ENCODE measurements around the gene TOR2A.

Gene TOR2A

DNA sequence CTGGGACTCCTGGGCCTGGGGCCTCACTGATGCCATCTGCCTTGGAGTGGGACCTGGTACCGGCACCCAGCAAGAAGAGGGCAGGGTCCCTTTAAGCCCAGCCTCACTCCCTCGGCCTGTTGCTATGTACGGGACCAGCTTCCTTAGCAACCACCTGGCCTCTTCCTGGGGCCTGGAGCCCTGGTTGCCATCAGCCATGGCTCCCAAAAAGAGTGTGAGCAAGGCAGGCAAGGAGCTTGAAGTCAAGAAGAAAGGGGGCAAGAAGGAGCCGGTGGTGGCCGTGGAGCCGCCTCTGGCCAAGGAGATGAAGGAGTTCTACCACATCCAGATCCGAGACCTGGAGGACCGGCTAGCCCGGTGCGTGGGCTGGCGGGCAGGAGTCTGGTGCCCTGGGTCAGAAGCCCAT is 28.3 kb downstream of the TOR2A start, which contains the start of gene CFAP157:
TSS of gene CFAP157 (plus strand) at position 153 of the 406 bp plus-strand sequence. CDS start at position 197, 44 bp downstream.
- FAIRE-seq: no peak
- DNase-seq (ENCODE audit: extremely low spot score, insufficient read length, low read depth): no peak

DNA sequence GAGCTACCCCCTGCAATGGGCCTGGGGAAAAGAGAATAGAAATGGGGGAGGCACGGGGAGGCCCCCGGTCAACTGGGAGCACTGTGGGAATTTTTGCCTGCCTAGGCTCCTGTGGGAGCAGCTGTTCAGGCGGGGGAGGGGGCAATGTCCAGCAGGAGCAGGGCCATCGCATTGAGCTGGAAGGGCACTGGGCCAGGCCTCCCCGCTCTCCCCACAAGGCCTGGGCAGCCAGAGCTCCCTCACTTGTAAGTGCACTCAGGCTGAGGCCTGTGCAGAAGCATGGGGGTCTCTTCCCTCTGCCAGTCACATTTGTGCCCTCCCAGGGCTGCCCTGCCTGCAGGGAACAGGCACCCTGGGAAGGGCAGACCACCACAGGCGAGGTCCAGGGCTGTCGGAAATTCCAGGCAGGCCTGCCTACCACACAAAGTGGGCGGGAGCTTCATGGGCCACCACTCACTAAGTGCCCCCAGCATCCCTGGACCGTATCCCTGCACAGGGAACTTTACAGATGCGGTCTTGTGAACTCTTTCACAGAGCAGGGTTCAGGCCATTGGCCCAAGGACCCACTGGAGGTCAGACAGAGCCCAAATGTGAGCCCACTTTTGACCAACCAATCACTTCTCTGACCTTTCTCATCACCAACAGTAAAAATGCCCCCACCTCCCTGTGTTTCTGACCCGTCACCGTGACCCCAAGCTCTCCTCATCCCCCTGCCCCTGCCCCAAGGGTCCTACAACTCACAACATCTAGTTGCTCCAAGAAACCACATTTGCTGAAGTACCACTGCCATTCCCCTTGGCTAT is 29.3 kb downstream of the TOR2A start:
- FAIRE-seq: no peak
- DNase-seq (ENCODE audit: extremely low spot score, insufficient read length, low read depth): no peak

DNA sequence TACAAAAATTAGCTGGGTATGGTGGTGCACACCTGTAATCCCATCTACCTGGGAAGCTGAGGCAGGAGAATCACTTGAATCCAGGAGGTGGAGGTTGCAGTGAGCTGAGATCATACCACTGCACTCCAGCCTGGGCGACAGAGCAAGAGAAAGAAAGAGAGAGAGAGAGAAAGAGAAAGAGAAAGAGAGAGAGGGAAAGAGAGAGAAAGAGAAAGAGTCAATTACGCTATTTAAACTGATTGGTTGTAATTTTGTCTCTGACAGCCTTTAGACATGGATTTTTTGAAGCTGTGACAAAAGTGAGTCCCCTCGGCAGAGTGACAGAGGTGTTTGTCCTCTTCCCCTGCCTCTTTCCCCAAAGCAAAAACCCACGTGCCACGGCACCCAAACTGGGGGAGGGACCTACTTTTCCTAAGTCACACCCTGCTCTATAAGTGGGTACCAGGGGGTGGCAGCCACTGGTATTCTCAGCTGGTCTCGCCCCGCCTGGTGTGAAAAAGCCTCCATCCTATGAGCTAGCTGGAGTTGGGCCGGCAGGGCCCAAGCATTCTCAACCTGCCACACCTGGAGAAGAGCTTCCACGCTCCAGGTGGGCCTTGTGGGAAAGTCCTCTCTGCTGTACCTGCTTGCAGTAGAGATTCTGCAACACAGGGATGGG is 31.7 kb downstream of the TOR2A start:
- FAIRE-seq (no peak), DNase-seq (ENCODE audit: extremely low spot score, insufficient read length, low read depth) (no peak)

- FAIRE-seq: no peak
- no peak for DNase-seq (ENCODE audit: extremely low spot score, insufficient read length, low read depth)
Measured at GRCh38 chr9:127700594-127701255, 34.4 kb downstream of the TOR2A start.

DNA sequence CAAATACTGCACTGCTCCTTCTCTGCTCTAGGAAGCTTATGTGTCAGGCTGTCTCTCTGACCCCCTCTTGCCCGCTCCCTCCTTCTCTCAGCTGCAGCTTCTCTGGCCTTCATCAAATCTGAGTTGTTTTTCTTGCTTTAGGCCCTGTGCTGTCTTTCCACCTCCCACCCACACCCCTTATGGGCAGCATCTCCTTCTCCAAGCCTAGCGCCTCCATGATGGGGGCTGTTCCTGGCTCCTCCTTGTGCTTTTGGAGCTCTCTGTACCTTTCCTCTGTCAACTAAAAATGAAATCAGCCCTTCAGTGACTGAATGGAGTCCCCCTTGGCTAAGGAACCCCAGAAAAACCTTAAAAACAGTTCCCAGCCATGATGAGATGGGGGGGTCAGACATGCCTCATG is 35.0 kb downstream of the TOR2A start:
- no peak for DNase-seq (ENCODE audit: extremely low spot score, insufficient read length, low read depth)
- no peak for FAIRE-seq

DNA sequence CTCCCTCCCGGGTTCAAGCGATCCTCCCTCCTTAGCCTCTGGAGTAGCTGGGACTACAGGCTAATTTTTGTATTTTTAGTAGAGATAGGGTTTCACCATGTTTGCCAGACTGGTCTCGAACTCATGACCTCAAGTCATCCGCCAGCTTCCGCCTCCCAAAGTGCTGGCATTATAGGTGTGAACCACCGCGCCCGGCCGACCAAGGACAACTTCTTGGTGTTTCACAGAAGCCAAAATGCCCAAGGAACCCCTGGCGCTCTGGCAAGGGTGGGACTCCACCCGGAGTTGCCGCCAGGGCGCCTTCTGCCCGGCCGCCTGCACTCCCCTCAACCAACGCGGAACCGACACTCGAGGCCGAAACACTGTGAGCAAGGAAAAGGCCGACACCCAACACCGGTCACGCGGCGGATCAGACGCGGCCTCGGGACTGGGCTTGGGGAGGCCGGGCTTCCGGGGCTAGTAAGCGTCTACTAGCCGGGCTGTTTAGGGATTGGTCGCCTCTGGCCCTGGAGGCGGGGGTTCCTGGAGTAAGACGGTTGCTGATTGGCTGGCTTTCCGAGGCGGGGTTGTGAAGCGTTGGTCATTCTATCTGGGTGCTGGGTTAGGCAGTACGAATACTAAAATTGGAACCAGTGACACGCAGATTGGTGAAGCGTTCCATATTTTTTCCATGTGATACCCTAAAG is 36.0 kb downstream of the TOR2A start:
- DNase-seq (ENCODE audit: extremely low spot score, insufficient read length, low read depth) (peak; percentile 88), FAIRE-seq (peak; percentile 80)

GRCh38 chr9:127698386-127698785 is 36.7 kb downstream of the TOR2A start:
- FAIRE-seq: no peak
- no peak for DNase-seq (ENCODE audit: extremely low spot score, insufficient read length, low read depth)

DNA sequence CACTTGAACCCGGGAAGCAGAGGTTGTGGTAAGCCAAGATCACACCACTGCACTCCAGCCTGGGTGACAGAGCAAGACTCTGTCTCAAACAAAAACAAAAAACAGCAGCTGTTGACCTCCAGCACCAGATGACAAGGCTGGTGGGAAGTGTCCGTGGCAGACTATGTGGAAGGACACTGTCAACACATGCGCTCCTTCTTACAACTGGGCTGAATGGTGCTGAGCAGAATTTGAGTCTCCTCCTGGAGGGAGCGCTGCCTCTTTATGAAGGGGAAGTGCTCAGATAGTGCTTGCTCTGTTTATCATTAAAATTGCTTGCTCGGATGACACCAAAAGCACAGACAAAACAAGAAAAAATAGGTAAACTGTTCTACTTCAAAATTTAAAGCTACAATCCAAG is 37.5 kb downstream of the TOR2A start:
- DNase-seq (ENCODE audit: extremely low spot score, insufficient read length, low read depth) (no peak), FAIRE-seq (no peak)

- FAIRE-seq (no peak), DNase-seq (ENCODE audit: extremely low spot score, insufficient read length, low read depth) (no peak)
Measured at GRCh38 chr9:127694890-127695720, 40.0 kb downstream of the TOR2A start.

DNA sequence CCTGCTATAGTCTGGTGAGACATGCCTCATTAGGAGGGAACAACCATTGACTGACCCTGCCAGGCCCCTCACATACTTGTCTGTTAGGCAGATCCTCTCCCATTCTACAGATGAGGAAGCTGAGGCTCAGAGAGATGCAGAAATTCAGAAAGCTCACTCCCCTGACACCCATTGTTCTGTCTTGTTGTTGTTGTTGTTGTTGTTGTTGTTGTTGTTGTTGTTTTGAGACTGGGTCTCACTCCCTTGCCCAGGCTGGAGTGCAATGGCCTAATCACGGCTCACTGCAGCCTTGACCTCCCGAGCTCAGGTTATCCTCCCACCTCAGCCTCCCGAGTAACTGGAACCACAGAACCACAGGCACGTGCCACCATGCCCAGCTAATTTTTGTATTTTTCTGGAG is 41.4 kb downstream of the TOR2A start:
- no peak for FAIRE-seq
- no peak for DNase-seq (ENCODE audit: extremely low spot score, insufficient read length, low read depth)

- no peak for FAIRE-seq
- DNase-seq (ENCODE audit: extremely low spot score, insufficient read length, low read depth): no peak
Measured at GRCh38 chr9:127693143-127693542, 42.0 kb downstream of the TOR2A start.

- DNase-seq (ENCODE audit: extremely low spot score, insufficient read length, low read depth) (no peak), FAIRE-seq (no peak)
Measured at GRCh38 chr9:127692071-127692470, 43.0 kb downstream of the TOR2A start.

- FAIRE-seq: no peak
- DNase-seq (ENCODE audit: extremely low spot score, insufficient read length, low read depth): no peak
Measured at GRCh38 chr9:127690735-127691134, 44.4 kb downstream of the TOR2A start.

- no peak for FAIRE-seq
- DNase-seq (ENCODE audit: extremely low spot score, insufficient read length, low read depth): no peak
Measured at GRCh38 chr9:127689329-127690000, 45.6 kb downstream of the TOR2A start.

- FAIRE-seq (no peak), DNase-seq (ENCODE audit: extremely low spot score, insufficient read length, low read depth) (no peak)
Measured at GRCh38 chr9:127686461-127687393, 48.4 kb downstream of the TOR2A start.

DNA sequence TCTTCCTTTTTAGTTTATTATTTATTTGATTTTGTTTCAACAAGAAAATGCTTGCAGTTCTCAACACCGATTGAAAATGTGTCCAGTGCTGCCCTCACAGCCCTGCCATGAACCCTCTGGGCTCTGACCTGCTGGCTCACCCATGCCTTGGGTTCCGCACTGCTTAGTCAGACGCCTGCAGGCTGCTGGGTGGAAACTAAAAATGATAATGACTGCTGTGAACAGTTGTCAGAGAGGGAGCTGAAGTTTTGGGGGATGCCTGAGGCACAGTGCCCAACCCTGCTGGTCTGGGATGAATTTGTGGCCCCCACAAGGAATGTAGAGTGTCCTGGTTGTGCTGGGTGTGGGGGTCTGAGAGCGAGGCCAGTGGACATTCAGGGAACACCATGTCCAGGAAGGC is 50.5 kb downstream of the TOR2A start:
- no peak for DNase-seq (ENCODE audit: extremely low spot score, insufficient read length, low read depth)
- no peak for FAIRE-seq

DNA sequence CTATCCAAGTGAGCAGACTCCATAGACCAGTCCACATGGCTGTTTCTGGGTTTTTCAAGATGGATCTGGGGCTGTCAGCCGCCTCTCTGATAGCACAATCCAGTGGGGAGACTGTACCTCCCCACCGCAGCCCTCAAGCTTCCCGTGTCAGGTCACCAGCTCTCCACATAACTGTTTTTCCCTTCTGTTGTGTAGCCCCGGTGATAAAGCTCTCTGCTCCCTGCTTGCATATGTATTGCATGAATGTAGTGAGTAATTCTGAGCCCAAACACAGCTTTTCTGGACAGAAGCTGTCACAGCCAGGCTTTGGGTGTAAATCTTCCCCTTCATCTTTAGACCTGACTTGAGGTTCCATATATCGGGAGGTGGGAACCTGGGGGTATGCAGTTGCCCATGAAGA is 51.4 kb downstream of the TOR2A start:
- FAIRE-seq (no peak), DNase-seq (ENCODE audit: extremely low spot score, insufficient read length, low read depth) (no peak)
